Left ventricle myocardium inferior (tissue), 1 donor: Measurements from ENCODE around the gene POLN. TPM values are rescaled to one million over a fixed set of nuclear protein-coding genes. Genes with fewer than 3 reads are reported as not detected.
"Not testable (repeated sequence)": the region's sequence is repeated elsewhere in the genome, so short reads cannot be mapped to it uniquely, and the experiment has no call there.

Source experiments
- DNase-seq: peaks from one replicate; pipeline ENCODE4 v3.0.0-alpha.2; 2020
- H3K27ac ChIP-seq: fragments of 200-600 bp; replicated peaks from 2 replicates; pipeline ENCODE4 v1.8.0; 2021
- H3K27me3 ChIP-seq: fragments of 200-600 bp; 2 replicates; pipeline ENCODE4 v1.8.0; 2021; ENCODE audit warnings: low read depth
- H3K36me3 ChIP-seq: fragments of 200-600 bp; 2 replicates; pipeline ENCODE4 v1.8.0; 2021
- H3K4me1 ChIP-seq: fragments of 200-600 bp; 2 replicates; pipeline ENCODE4 v1.8.0; 2021
- H3K4me3 ChIP-seq: fragments of 200-600 bp; 2 replicates; pipeline ENCODE4 v1.8.0; 2021; ENCODE audit warnings: mild to moderate bottlenecking, moderate library complexity
- H3K9me3 ChIP-seq: fragments of 200-600 bp; replicated peaks from 2 replicates; pipeline ENCODE4 v1.8.0; 2021
- CTCF ChIP-seq: fragments of 200-600 bp; IDR thresholded peaks from 2 replicates; pipeline ENCODE4 v1.8.0; 2021; ENCODE audit warnings: antibody characterized with exemption, mild to moderate bottlenecking, borderline replicate concordance
- intact Hi-C: fragments of 100-400 bp; cut with micrococcal nuclease; formaldehyde crosslinking; loops from one replicate; pipeline ENCODE4 v1.11.0; 2022
- total RNA-seq: library from RNA; stranded (reverse); fragmentation: NEBNext Ultra II Directional; extraction: Animal tissue kit (Norgen Biotek cat#: 25700); gene quantifications from one replicate; pipeline ENCODE4 v1.2.1, GENCODE V29; 2021
- donor health status: DM: no; HTN: yes; CAD: no; lungs with severe emphysema.

Gene POLN
- total RNA-seq, 1 donor from 2014 or later, result 2.2 TPM

GRCh38 chr4:2276581-2277325 is 34.8 kb upstream of the POLN start:
- Histone ChIP-seq H3K36me3 (no peaks in the 10 kb centered on the region), H3K9me3 (no peaks in the 10 kb centered on the region), H3K4me1 (no peaks in the 10 kb centered on the region), H3K4me3 (no peak overlapping the region), H3K27me3 (no peaks in the 10 kb centered on the region), H3K27ac (no peak overlapping the region)
- intact Hi-C loops, result no loop called here
- no peak for TF ChIP-seq CTCF
- DNase-seq, result no peak

- DNase-seq, result no peak
- H3K4me3 ChIP-seq, result no peak overlapping the region
- H3K36me3 ChIP-seq, result peaks cover 3% of the 10 kb centered on the region
- H3K9me3 ChIP-seq, result no peaks in the 10 kb centered on the region
- H3K4me1 ChIP-seq, result no peaks in the 10 kb centered on the region
- H3K27ac ChIP-seq, result no peak overlapping the region
- no peak for TF ChIP-seq CTCF
- intact Hi-C loops, result no loop called here
- no peaks in the 10 kb centered on the region for H3K27me3 ChIP-seq
Observed at GRCh38 chr4:2275546-2276251, 33.8 kb upstream of the POLN start.

- DNase-seq, H3K9me3 ChIP-seq, H3K4me1 ChIP-seq: not testable (repeated sequence)
Observed at GRCh38 chr4:2275044-2275397, 33.1 kb upstream of the POLN start.

GRCh38 chr4:2274320-2275043 is 32.6 kb upstream of the POLN start:
- intact Hi-C loops, result no loop called here
- Histone ChIP-seq H3K9me3 (no peaks in the 10 kb centered on the region), H3K27ac (no peak overlapping the region), H3K36me3 (peaks cover 6% of the 10 kb centered on the region), H3K4me3 (no peak overlapping the region), H3K27me3 (no peaks in the 10 kb centered on the region), H3K4me1 (peaks cover 5% of the 10 kb centered on the region)
- no peak for TF ChIP-seq CTCF
- DNase-seq, result no peak

More at GRCh38 chr4:2275044-2275397, 33.1 kb upstream of the POLN start:
- intact Hi-C loops, H3K4me3 ChIP-seq, H3K36me3 ChIP-seq, H3K27me3 ChIP-seq, H3K27ac ChIP-seq: not testable (repeated sequence)

- H3K4me1 ChIP-seq, result peaks cover 12% of the 10 kb centered on the region
- no peak overlapping the region for H3K27ac ChIP-seq
- no peak overlapping the region for H3K4me3 ChIP-seq
- intact Hi-C loops, result no loop called here
- no peak for TF ChIP-seq CTCF
- no peak for DNase-seq
- H3K36me3 ChIP-seq, result peaks cover 6% of the 10 kb centered on the region
- no peaks in the 10 kb centered on the region for H3K9me3 ChIP-seq
- no peaks in the 10 kb centered on the region for H3K27me3 ChIP-seq
Observed at GRCh38 chr4:2273657-2274319, 31.9 kb upstream of the POLN start.
